Measurements from ENCODE around the gene TNS2. TPM values are rescaled to one million over a fixed set of nuclear protein-coding genes. Genes with fewer than 3 reads are reported as not detected.

The TNS2 gene
- total and polyA plus RNA-seq, 2 experiments from 2014 or later, result 1.8 to 6.9 TPM

GRCh38 chr12:53062011-53062961, 12.4 kb downstream of the TNS2 start (continued):
- TF ChIP-seq ZNF462 (CRISPR knock-in tag; IDR thresholded peaks at IDR 0.05) (no peak), POLR2AphosphoS5 (IDR thresholded peaks at IDR 0.05; ENCODE audit: low read depth) (no peak), STAT1 (IDR thresholded peaks at IDR 0.05; ENCODE audit: unreplicated experiment) (no peak), ZNF331 (CRISPR knock-in tag; IDR thresholded peaks at IDR 0.05; ENCODE audit: low read depth) (no peak)

GRCh38 chr12:53062977-53063707, 13.3 kb downstream of the TNS2 start:
- ATAC-seq (no peak), DNase-seq (ENCODE audit: low spot score) (no peak)
- Histone ChIP-seq H4K20me1 (replicated peaks; ENCODE audit: insufficient read depth) (no peaks in the 10 kb centered on the region), H3F3A (replicated peaks; ENCODE audit: low read depth) (no peaks in the 10 kb centered on the region), H3K4me2 (no peak overlapping the region), H2AFZ (no peak overlapping the region), H3K36me3 (ENCODE audit: insufficient read depth) (no peaks in the 10 kb centered on the region; the same call in 1 of the 2 replicates), H3K27me3 (ENCODE audit: insufficient read depth) (peaks cover 3% of the 10 kb centered on the region; the same call in 1 of the 2 replicates), H3K4me1 (ENCODE audit: insufficient read depth) (no peaks in the 10 kb centered on the region), H3K27ac (ENCODE audit: low read depth) (no peak overlapping the region), H3K9me2 (ENCODE audit: insufficient read depth) (no peaks in the 10 kb centered on the region), H3K4me3 (no peak overlapping the region), H3K79me2 (replicated peaks; ENCODE audit: insufficient read depth) (no peaks in the 10 kb centered on the region)
- H3K9me3 Mint-ChIP-seq, result no peaks in the 10 kb centered on the region
- H3K27ac Mint-ChIP-seq, result no peak overlapping the region
- no peak overlapping the region for H3K4me3 Mint-ChIP-seq
- peaks cover 11% of the 10 kb centered on the region for H3K4me1 Mint-ChIP-seq
- peaks cover 14% of the 10 kb centered on the region for H3K27me3 Mint-ChIP-seq (ENCODE audit: insufficient read depth, low read depth, poor library complexity)
- peaks cover 3% of the 10 kb centered on the region; the same call in 1 of the 3 replicates for H3K36me3 Mint-ChIP-seq (ENCODE audit: low read depth)
- TF ChIP-seq EZH2phosphoT487 (IDR thresholded peaks at IDR 0.05; ENCODE audit: unreplicated experiment), result no peak
- TF ChIP-seq EZH2 (IDR thresholded peaks at IDR 0.05; ENCODE audit: low read depth, unreplicated experiment), result no peak
- no peak for TF ChIP-seq ETS1 (IDR thresholded peaks at IDR 0.05)
- TF ChIP-seq CTCF (conservative IDR thresholded peaks at IDR 0.05; ENCODE audit: low read depth in 2 of 2), result no peak
- TF ChIP-seq POLR2AphosphoS5 (IDR thresholded peaks at IDR 0.05; ENCODE audit: low read depth), result no peak
- TF ChIP-seq STAT1 (IDR thresholded peaks at IDR 0.05; ENCODE audit: unreplicated experiment), result no peak
- no peak for TF ChIP-seq REST (IDR thresholded peaks at IDR 0.05; ENCODE audit: unreplicated experiment)

Data from GM23338 (cell line).